ENCODE results near the gene BOLL. TPM values are rescaled to one million over a fixed set of nuclear protein-coding genes. Genes with fewer than 3 reads are reported as not detected.

Gene BOLL
- total and polyA plus RNA-seq, 10 of the 15 experiments (the other 5 are each of a cell fraction or from before 2014, with no cell fraction given): 0.05 TPM; not detected in 9

DNA sequence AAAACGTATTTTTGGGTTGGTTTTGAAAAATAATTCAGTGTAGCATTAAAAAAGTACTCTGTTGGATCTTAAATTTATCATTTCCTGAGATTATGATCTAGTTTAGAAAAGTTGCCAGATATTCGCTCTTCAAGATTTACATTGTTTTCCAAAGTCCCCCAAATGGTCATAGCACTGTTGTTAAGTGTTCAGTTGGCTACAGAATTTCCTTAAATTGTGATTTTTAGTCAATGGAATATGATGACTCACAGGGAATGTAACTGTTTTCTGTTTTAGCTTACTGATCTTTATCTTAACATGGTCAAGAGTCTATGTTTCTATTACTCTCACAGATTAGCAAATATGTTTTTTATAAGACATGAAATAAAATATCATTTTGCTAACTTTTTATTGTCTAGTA lies 42.5 kb upstream of the BOLL start (continued):
- TF ChIP-seq, protein P1, sequence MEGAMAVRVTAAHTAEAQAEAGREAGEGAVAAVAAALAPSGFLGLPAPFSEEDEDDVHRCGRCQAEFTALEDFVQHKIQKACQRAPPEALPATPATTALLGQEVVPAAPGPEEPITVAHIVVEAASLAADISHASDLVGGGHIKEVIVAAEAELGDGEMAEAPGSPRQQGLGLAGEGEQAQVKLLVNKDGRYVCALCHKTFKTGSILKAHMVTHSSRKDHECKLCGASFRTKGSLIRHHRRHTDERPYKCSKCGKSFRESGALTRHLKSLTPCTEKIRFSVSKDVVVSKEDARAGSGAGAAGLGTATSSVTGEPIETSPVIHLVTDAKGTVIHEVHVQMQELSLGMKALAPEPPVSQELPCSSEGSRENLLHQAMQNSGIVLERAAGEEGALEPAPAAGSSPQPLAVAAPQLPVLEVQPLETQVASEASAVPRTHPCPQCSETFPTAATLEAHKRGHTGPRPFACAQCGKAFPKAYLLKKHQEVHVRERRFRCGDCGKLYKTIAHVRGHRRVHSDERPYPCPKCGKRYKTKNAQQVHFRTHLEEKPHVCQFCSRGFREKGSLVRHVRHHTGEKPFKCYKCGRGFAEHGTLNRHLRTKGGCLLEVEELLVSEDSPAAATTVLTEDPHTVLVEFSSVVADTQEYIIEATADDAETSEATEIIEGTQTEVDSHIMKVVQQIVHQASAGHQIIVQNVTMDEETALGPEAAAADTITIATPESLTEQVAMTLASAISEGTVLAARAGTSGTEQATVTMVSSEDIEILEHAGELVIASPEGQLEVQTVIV (IDR thresholded peaks at IDR 0.05; ENCODE audit: borderline replicate concordance, partially characterized antibody): no peak
- TF ChIP-seq PAX8 (IDR thresholded peaks at IDR 0.05) (no peak), POLR2A (IDR thresholded peaks at IDR 0.05; ENCODE audit: low read depth, low read length) (no peak), CEBPZ (IDR thresholded peaks at IDR 0.05; ENCODE audit: low read depth, low read length) (no peak), NFYA (IDR thresholded peaks at IDR 0.05; ENCODE audit: borderline replicate concordance, low read depth, low read length) (no peak)

DNA sequence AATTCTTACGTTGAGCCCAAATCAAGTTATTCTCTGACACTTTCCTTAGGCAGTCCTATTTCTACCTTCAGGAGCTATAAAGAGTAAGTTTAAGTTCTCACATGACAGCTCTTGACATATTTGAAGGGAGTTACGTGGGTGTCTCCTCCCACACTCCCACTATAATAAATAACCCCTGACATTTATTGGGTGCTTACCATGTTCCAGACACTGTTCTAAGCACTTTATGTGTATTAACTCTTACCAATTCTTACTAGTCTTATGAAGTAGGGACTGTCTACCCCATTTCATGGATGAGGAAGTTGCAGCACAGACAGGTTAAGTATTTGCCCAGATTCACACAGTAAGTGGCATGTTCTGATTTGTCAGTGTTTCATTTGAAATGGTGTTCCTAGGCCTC lies 37.2 kb upstream of the BOLL start:
- Histone ChIP-seq H3K9me3 (replicated peaks; ENCODE audit: control insufficient read depth, insufficient read depth, low read length) (no peaks in the 10 kb centered on the region), H4K20me1 (ENCODE audit: control insufficient read depth, insufficient read depth) (no peaks in the 10 kb centered on the region), H3K36me3 (ENCODE audit: control insufficient read depth in 2 of 2, insufficient read depth in 2 of 2, low read length in 1 of 2) (no peaks in the 10 kb centered on the region), H3K9ac (ENCODE audit: control insufficient read depth, insufficient read depth, low read length) (no peak overlapping the region), H3K4me3 (no peak overlapping the region), H3K27ac (ENCODE audit: control insufficient read depth, insufficient read depth) (no peak overlapping the region), H3K27me3 (replicated peaks in 1 of 2; ENCODE audit: control insufficient read depth in 2 of 2, insufficient read depth in 2 of 2, low read length in 1 of 2) (no peaks in the 10 kb centered on the region), H3K4me1 (ENCODE audit: control insufficient read depth, insufficient read depth, low read length) (no peaks in the 10 kb centered on the region), H3K4me2 (ENCODE audit: control insufficient read depth, insufficient read depth) (no peak overlapping the region), H3K79me2 (ENCODE audit: control insufficient read depth, insufficient read depth, low read length) (no peaks in the 10 kb centered on the region), H2AFZ (ENCODE audit: control insufficient read depth, low read depth, low read length) (no peak overlapping the region)
- in situ Hi-C loops (cut with MboI): no loop called here
- DNase-seq (ENCODE audit: low read depth, low spot score) (no peak), ATAC-seq (no peak), FAIRE-seq (peak; percentile 31)
- no TSS peak for BruUV-seq (replicated peaks)
- ChIA-PET POLR2A (no interaction called here), RAD21 (ENCODE audit: unreplicated experiment) (no interaction called here), CTCF (interaction anchor here (0.7 kb wide), 1 partner anchor 9 kb away, joined by 4 read pairs; no protein-coding TSS in a partner anchor), SMC1A (ENCODE audit: uncharacterized antibody, unreplicated experiment) (interaction anchor here (1.1 to 1.3 kb wide), 2 partner anchors 13 to 16 kb away, joined by 3 read pairs; no protein-coding TSS in a partner anchor)
- intact Hi-C loops (cut with micrococcal nuclease; ENCODE audit: unreplicated experiment): no loop called here
- WGBS (ENCODE audit: insufficient coverage, insufficient replicate concordance, low lambda C conversion rate, missing lambda C conversion rate): 39% methylated on average over 2 of the region's 2 CpGs
- TF ChIP-seq ZSCAN29 (IDR thresholded peaks at IDR 0.05) (no peak), MTA3 (IDR thresholded peaks at IDR 0.05; ENCODE audit: borderline replicate concordance, low read length) (no peak), STAT1 (conservative IDR thresholded peaks at IDR 0.05) (no peak), NFIC (IDR thresholded peaks at IDR 0.05; ENCODE audit: low read depth, low read length) (no peak), SMARCA5 (IDR thresholded peaks at IDR 0.05) (no peak), ZNF592 (IDR thresholded peaks at IDR 0.05) (no peak)
- TF ChIP-seq, protein P2, sequence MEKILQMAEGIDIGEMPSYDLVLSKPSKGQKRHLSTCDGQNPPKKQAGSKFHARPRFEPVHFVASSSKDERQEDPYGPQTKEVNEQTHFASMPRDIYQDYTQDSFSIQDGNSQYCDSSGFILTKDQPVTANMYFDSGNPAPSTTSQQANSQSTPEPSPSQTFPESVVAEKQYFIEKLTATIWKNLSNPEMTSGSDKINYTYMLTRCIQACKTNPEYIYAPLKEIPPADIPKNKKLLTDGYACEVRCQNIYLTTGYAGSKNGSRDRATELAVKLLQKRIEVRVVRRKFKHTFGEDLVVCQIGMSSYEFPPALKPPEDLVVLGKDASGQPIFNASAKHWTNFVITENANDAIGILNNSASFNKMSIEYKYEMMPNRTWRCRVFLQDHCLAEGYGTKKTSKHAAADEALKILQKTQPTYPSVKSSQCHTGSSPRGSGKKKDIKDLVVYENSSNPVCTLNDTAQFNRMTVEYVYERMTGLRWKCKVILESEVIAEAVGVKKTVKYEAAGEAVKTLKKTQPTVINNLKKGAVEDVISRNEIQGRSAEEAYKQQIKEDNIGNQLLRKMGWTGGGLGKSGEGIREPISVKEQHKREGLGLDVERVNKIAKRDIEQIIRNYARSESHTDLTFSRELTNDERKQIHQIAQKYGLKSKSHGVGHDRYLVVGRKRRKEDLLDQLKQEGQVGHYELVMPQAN (conservative IDR thresholded peaks at IDR 0.05): no peak
